ENCODE data around the gene PITRM1. TPM values are rescaled to one million over a fixed set of nuclear protein-coding genes. Genes with fewer than 3 reads are reported as not detected.

Gene PITRM1
- total and polyA plus RNA-seq, 12 donors: 61.8 to 107 (median 82.5) TPM

GRCh38 chr10:3167611-3168330, 4.8 kb downstream of the PITRM1 start:
- H3K4me3 ChIP-seq: no peak overlapping the region
- 92 to 93% methylated on average over 21 of the region's 21 CpGs for WGBS, 2 donors

GRCh38 chr10:3166496-3167290, 5.9 kb downstream of the PITRM1 start:
- ATAC-seq: no peak
- no peaks in the 10 kb centered on the region for H3K27me3 ChIP-seq
- 96% methylated on average over 10 of the region's 10 CpGs for WGBS, 2 donors
- H3K4me3 ChIP-seq: no peak overlapping the region
- H3K9me3 ChIP-seq: no peaks in the 10 kb centered on the region
- no peak overlapping the region for H3K27ac ChIP-seq
- H3K4me1 ChIP-seq: peaks cover 3 to 14% (median 6%) of the 10 kb centered on the region in 9 donors
- peaks cover 0 to 89% (median 72%) of the 10 kb centered on the region in 9 donors for H3K36me3 ChIP-seq
- intact Hi-C loops (cut with DNase I): no loop called here
- DNase-seq: no peak
- TF ChIP-seq, protein P1, sequence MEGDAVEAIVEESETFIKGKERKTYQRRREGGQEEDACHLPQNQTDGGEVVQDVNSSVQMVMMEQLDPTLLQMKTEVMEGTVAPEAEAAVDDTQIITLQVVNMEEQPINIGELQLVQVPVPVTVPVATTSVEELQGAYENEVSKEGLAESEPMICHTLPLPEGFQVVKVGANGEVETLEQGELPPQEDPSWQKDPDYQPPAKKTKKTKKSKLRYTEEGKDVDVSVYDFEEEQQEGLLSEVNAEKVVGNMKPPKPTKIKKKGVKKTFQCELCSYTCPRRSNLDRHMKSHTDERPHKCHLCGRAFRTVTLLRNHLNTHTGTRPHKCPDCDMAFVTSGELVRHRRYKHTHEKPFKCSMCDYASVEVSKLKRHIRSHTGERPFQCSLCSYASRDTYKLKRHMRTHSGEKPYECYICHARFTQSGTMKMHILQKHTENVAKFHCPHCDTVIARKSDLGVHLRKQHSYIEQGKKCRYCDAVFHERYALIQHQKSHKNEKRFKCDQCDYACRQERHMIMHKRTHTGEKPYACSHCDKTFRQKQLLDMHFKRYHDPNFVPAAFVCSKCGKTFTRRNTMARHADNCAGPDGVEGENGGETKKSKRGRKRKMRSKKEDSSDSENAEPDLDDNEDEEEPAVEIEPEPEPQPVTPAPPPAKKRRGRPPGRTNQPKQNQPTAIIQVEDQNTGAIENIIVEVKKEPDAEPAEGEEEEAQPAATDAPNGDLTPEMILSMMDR (IDR thresholded peaks at IDR 0.05): no peak

More at GRCh38 chr10:3167611-3168330, 4.8 kb downstream of the PITRM1 start:
- no peak for DNase-seq
- intact Hi-C loops (cut with DNase I): no loop called here
- no peak for ATAC-seq
- H3K4me1 ChIP-seq: peaks cover 3 to 17% (median 9%) of the 10 kb centered on the region in 9 donors
- no peaks in the 10 kb centered on the region for H3K27me3 ChIP-seq
- no peak overlapping the region for H3K27ac ChIP-seq
- H3K9me3 ChIP-seq: no peaks in the 10 kb centered on the region
- H3K36me3 ChIP-seq: peaks cover 0 to 78% (median 64%) of the 10 kb centered on the region in 9 donors
- TF ChIP-seq, protein P1 (IDR thresholded peaks at IDR 0.05): no peak

DNA sequence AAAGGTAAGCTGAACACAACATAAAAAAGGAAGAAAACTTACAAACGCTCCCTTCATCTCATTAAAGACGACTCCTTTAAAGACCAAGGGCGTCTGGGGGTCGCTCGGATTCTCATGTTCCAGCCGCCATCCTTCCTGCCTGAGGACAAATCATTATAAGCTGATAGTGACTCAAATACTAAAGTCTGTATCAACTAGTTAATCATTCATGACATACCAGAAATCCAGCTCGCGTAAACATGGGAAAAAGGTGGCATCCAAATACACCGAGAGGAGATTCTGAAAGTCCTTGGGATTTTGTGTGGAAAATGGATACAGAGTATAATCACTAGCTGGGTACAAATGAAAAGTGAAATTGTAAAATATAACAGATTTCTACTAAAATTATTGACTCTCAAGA, 7.4 kb downstream of the PITRM1 start:
- H3K36me3 ChIP-seq: peaks cover 0 to 100% (median 72%) of the 10 kb centered on the region in 9 donors
- ATAC-seq (no peak), DNase-seq (no peak)
- H3K4me1 ChIP-seq: no peaks in the 10 kb centered on the region
- TF ChIP-seq, protein P1 (IDR thresholded peaks at IDR 0.05): no peak
- H3K4me3 ChIP-seq: no peak overlapping the region
- WGBS, 2 donors: 91% methylated on average over 9 of the region's 9 CpGs
- no peak overlapping the region for H3K27ac ChIP-seq
- intact Hi-C loops (cut with DNase I): no loop called here
- no peaks in the 10 kb centered on the region for H3K9me3 ChIP-seq
- H3K27me3 ChIP-seq: no peaks in the 10 kb centered on the region

DNA sequence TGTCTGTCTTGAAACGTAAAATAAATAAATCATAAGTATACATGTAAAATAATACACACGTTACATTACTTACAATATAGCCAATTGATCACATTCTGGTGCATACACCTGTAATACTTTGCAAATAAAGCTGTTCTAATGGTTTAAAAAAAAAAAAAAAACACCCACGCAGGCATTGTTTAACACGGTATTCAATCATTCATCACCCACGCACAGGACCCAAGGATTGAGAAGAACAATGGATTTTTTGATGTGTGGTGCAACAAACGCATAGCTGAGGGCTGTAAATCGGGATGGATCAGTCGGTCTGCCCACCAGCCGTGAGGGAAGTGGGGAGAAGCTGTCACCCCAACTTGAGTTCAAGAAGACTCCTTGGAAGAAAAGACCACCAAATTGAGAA, 8.7 kb downstream of the PITRM1 start:
- no peaks in the 10 kb centered on the region for H3K27me3 ChIP-seq
- 85 to 88% methylated on average over 9 of the region's 9 CpGs for WGBS, 2 donors
- no peak overlapping the region for H3K27ac ChIP-seq
- intact Hi-C loops (cut with DNase I): no loop called here
- no peak overlapping the region for H3K4me3 ChIP-seq
- peaks cover 0 to 5% (median 0%) of the 10 kb centered on the region in 9 donors for H3K4me1 ChIP-seq
- DNase-seq (no peak), ATAC-seq (no peak)
- no peaks in the 10 kb centered on the region for H3K9me3 ChIP-seq
- peaks cover 0 to 100% (median 68%) of the 10 kb centered on the region in 9 donors for H3K36me3 ChIP-seq
- TF ChIP-seq, protein P1 (IDR thresholded peaks at IDR 0.05): no peak

Measured in heart right ventricle (tissue), 16 donors.